ENCODE measurements around the gene AP1S1.

DNA sequence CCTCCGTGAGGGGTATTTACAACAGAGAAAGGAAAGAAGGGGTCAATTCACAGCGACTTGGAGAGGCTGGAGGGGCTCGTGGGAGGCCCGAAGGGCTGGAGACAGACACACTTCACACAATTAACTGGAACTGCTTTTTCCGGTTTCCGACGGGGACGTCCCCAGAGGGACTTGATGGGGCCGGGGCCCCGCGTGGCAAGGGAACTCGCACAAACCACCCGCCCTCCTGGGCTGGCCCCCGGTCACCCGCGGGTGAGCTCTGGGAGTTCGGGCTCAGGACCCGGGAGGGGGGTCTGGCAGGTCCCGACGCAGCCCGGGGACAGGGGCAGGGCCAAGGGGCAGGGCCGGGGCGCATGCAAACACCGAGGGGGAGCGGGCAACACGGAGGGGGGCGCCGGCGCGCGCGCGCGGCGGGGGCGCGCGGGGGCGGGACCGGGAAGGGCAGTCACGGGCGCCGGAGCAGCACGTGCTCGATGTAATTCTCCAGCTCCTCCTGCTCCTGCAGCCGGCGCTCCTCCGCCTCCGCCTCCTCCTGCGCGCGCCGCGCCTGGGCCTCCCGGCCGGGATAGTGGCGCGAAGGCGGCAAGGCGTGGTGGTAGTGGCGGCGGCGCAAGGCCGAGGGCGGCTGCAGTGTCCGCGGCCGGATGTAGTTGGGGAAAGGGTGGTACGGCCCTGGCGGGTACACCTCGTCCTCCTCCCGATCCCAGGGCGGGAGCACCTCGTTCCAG is 8.4 kb downstream of the AP1S1 start:
- TF ChIP-seq, protein P1, sequence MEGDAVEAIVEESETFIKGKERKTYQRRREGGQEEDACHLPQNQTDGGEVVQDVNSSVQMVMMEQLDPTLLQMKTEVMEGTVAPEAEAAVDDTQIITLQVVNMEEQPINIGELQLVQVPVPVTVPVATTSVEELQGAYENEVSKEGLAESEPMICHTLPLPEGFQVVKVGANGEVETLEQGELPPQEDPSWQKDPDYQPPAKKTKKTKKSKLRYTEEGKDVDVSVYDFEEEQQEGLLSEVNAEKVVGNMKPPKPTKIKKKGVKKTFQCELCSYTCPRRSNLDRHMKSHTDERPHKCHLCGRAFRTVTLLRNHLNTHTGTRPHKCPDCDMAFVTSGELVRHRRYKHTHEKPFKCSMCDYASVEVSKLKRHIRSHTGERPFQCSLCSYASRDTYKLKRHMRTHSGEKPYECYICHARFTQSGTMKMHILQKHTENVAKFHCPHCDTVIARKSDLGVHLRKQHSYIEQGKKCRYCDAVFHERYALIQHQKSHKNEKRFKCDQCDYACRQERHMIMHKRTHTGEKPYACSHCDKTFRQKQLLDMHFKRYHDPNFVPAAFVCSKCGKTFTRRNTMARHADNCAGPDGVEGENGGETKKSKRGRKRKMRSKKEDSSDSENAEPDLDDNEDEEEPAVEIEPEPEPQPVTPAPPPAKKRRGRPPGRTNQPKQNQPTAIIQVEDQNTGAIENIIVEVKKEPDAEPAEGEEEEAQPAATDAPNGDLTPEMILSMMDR (IDR thresholded peaks at IDR 0.05; ENCODE audit: low read depth, low read length, poor library complexity, severe bottlenecking), result no peak
- no peak for TF ChIP-seq EZH2phosphoT487 (IDR thresholded peaks at IDR 0.05; ENCODE audit: borderline replicate concordance, low read length)

Measured in DOHH2 (cell line).